Heart left ventricle (tissue), 16 donors: Measurements from ENCODE around the gene UBQLN1. TPM values are rescaled to one million over a fixed set of nuclear protein-coding genes. Genes with fewer than 3 reads are reported as not detected.

Source experiments
- ATAC-seq, 4 donors: fragments of 200-7000 bp; cut with Tn5 transposase; one replicate each; pipeline ENCODE4 v1.9.1; 2020 to 2022; ENCODE audit warnings: moderate library complexity in 4 of 4, mild to moderate bottlenecking in 3 of 4, moderate number of reproducible peaks in 1 of 4
- DNase-seq, 5 donors: peaks; one replicate each; pipeline ENCODE4 v3.0.0-alpha.2; 2020
- H3K27ac ChIP-seq, 12 donors: fragments of 200-600 bp; sonication (generic) in 4 of 12; one replicate each; pipeline versions ENCODE4 v1.5.0 to v1.8.0; 2016 to 2022; ENCODE audit warnings: mild to moderate bottlenecking in 2 of 12
- H3K27me3 ChIP-seq, 9 donors: fragments of 200-600 bp; sonication (generic) in 2 of 9; one replicate each; pipeline versions ENCODE4 v1.5.1 to v1.8.0; 2016 to 2022; ENCODE audit warnings: mild to moderate bottlenecking in 3 of 9
- H3K36me3 ChIP-seq, 9 donors: fragments of 200-600 bp; sonication (generic) in 2 of 9; one replicate each; pipeline versions ENCODE4 v1.5.0 to v1.8.0; 2018 to 2022; ENCODE audit warnings: mild to moderate bottlenecking in 2 of 9
- H3K4me1 ChIP-seq, 12 donors: fragments of 200-600 bp; sonication (generic) in 4 of 12; one replicate each; pipeline versions ENCODE4 v1.5.0 to v1.8.0; 2016 to 2022; ENCODE audit warnings: mild to moderate bottlenecking in 3 of 12
- H3K4me3 ChIP-seq, 12 donors: fragments of 200-600 bp; sonication (generic) in 4 of 12; one replicate each; pipeline versions ENCODE4 v1.5.0 to v1.8.0; 2017 to 2022; ENCODE audit warnings: mild to moderate bottlenecking in 9 of 12, moderate library complexity in 4 of 12
- H3K9me3 ChIP-seq, 12 donors: fragments of 200-600 bp; sonication (generic) in 4 of 12; one replicate each; pipeline versions ENCODE4 v1.5.0 to v1.8.0; 2016 to 2022; ENCODE audit warnings: mild to moderate bottlenecking in 1 of 12
- CTCF ChIP-seq, 12 donors: fragments of 200-600 bp; sonication (generic) in 4 of 12; IDR thresholded peaks; one replicate each; pipeline versions ENCODE4 v1.5.0 to v1.8.0; 2018 to 2022; ENCODE audit warnings: antibody characterized with exemption in 12 of 12, mild to moderate bottlenecking in 5 of 12
- POLR2A ChIP-seq, 2 donors: fragments of 450-650 bp; IDR thresholded peaks; one replicate each; pipeline ENCODE4 v1.6.1; 2017; ENCODE audit warnings: antibody characterized with exemption in 2 of 2, mild to moderate bottlenecking in 2 of 2, moderate library complexity in 2 of 2
- WGBS, 4 donors: extraction: QIAGEN DNeasy Blood & Tissue Kit in 2 of 4; methylation state at CpG; one replicate each; pipeline versions ENCODE4 v1.1.5 to v1.1.7; 2013 to 2018; 5-methylcytosine and 5-hydroxymethylcytosine counted together
- intact Hi-C, 10 donors: fragments of 100-400 bp; cut with DNase I; formaldehyde crosslinking; loops; one replicate each; pipeline versions ENCODE4 v1.11.1 to v1.14.2; 2022
- polyA plus RNA-seq, 2 donors: library from polyadenylated mRNA; stranded (reverse); fragments of 200-250 nt; gene quantifications; one replicate each; pipeline ENCODE4 v1.2.3, GENCODE V29; 2013
- total RNA-seq, 9 donors: library from RNA; depleted of rRNA in 2 of 9; stranded (reverse); fragments of >200 nt in 2 of 9; fragmentation: NEBNext Ultra II Directional in 3 of 9; extraction: Animal tissue kit (Norgen Biotek cat#: 25700) in 3 of 9; gene quantifications; one replicate each; pipeline versions ENCODE4 v1.1.0 to v1.2.4, GENCODE V29; 2016 to 2023
- donor health status: ischemic (EF 13 %, LVEDD 7.1; RV severe dilation, severe dysfunction).
- donor health status: healthy with polysubstance abuse.
- donor health status: DM: no; HTN: yes; CAD: no.
- donor health status: DM: no; HTN: no; CAD: no.
- donor health status: ischemic (EF 25% LVEDD 6.9; RV normal size, moderate dysfunction).
- donor health status: ischemic (EF 25% LVEDD 5.7; RV mildly dilated, moderate dysfunction).
- donor health status: healthy.
- donor health status: DM: yes; HTN: yes; CAD: no.
- donor health status: ischemic (EF 35%, LVEDD 5.7; RV mildly dilated, moderate dysfunction).
- donor health status: nonischemic (EF 11% LVEDD 7.7; RV severe dilation, severe dysfunction).
- donor health status: DM: yes; HTN: yes; CAD: no.
- donor health status: PGD.
- donor health status: ischemic (EF 29% LVEDD 5.4; RV normal size, mild dysfunction).
- donor health status: nonischemic (EF 23%, LVEDD 6.1; RV moderate dilation, normal function).

The UBQLN1 gene
- total and polyA plus RNA-seq, 11 donors = 24.2 to 144 (median 98.2) TPM

DNA sequence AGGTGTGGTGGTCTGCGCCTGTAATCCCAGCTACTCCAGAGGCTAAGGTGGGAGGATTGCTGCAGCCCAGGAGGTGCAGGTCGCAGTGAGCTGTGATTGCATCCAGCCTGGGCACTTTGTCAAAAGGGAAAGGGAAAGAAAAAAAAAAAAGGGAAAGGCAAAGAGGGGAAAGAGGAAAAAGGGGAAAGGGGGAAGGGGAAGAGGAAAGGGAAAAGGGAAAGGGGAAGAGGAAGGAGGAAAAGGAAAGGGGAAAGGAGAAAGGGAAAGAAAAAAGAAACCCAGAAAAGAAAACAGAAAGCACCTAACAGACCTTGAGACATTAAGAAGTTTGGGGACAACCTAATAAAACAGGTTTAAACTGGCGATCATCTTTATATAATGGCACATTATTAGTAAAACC is 44.8 kb downstream of the UBQLN1 start:
- Histone ChIP-seq H3K4me3 (no peak overlapping the region), H3K36me3 (peaks cover 2 to 100% (median 83%) of the 10 kb centered on the region in 9 donors), H3K27me3 (no peaks in the 10 kb centered on the region), H3K27ac (no peak overlapping the region), H3K9me3 (no peaks in the 10 kb centered on the region), H3K4me1 (peaks cover 0 to 14% (median 0%) of the 10 kb centered on the region in 12 donors)
- intact Hi-C loops = no loop called here
- ATAC-seq (no peak), DNase-seq (no peak)
- TF ChIP-seq CTCF (IDR thresholded peaks at IDR 0.05) = no peak
- TF ChIP-seq POLR2A (IDR thresholded peaks at IDR 0.05) = no peak
- 95 to 98% (median 97%) methylated on average over 3 of the region's 3 CpGs for WGBS, 4 donors

DNA sequence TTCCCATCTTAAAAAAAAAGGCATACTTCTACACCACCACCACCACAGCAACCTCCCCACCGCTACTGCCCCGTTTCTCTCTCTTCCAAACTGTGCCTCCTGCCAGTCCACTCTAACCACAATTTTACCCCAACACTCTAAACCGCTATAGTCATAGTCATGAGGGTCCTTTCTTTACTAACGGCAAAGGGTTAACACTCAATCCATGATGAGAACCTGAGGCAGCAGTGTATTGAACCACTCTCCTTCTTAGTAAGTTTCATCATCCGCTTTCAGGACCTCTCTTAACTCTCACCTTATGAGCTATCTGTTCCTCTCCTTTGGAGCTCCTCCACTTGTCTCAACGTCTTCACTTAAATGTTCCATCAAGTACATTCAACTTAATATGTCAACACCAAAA is 50.8 kb downstream of the UBQLN1 start:
- WGBS, 4 donors = 75 to 91% (median 88%) methylated on average over 6 of the region's 6 CpGs

GRCh38 chr9:83656032-83656680 is 51.6 kb downstream of the UBQLN1 start:
- WGBS, 4 donors = 69 to 90% (median 77%) methylated on average over 2 of the region's 2 CpGs
- H3K27me3 ChIP-seq = no peaks in the 10 kb centered on the region
- no peak overlapping the region for H3K4me3 ChIP-seq
- H3K4me1 ChIP-seq = peaks cover 0 to 9% (median 0%) of the 10 kb centered on the region in 12 donors
- no peak for TF ChIP-seq POLR2A (IDR thresholded peaks at IDR 0.05)
- no peak for TF ChIP-seq CTCF (IDR thresholded peaks at IDR 0.05)
- peaks cover 0 to 8% (median 0%) of the 10 kb centered on the region in 12 donors for H3K9me3 ChIP-seq
- DNase-seq (no peak), ATAC-seq (peak in 3 of 4 donors; percentile 46 to 79 (median 49))
- no peak overlapping the region for H3K27ac ChIP-seq
- intact Hi-C loops = loop anchor here in 1 of 10 donors (10.0 kb wide), 1 partner anchor 441 kb away; no protein-coding TSS in a partner anchor
- peaks cover 0 to 99% (median 94%) of the 10 kb centered on the region in 9 donors for H3K36me3 ChIP-seq

More for the DNA sequence above, 50.8 kb downstream of the UBQLN1 start:
- Histone ChIP-seq H3K27ac (no peak overlapping the region), H3K27me3 (no peaks in the 10 kb centered on the region), H3K4me3 (no peak overlapping the region), H3K36me3 (peaks cover 0 to 99% (median 94%) of the 10 kb centered on the region in 9 donors), H3K4me1 (peaks cover 0 to 9% (median 0%) of the 10 kb centered on the region in 12 donors), H3K9me3 (peaks cover 0 to under 1% (median 0%) of the 10 kb centered on the region in 12 donors)
- intact Hi-C loops = loop anchor here in 1 of 10 donors (10.0 kb wide), 1 partner anchor 442 kb away; no protein-coding TSS in a partner anchor
- DNase-seq (no peak), ATAC-seq (no peak)
- no peak for TF ChIP-seq CTCF (IDR thresholded peaks at IDR 0.05)
- TF ChIP-seq POLR2A (IDR thresholded peaks at IDR 0.05) = no peak

DNA sequence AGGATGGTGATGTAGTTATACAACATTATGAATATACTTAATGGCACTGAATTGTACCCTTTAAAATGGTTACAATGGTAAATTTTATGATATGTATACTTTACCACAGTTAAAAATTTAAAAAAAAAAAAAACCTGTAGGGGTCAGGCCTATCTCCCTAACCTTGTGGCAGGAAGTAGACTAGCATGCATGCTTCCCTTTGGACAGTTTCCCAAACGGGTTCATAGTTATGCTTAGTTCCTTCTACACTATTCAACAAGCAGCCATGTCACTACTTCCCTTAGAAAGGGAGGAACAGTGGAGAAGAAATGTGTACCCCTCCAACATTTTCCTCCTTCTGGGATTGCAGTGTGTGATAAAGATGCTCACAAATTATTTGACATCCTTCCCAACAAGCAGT is 52.3 kb downstream of the UBQLN1 start:
- no peak for ATAC-seq
- Histone ChIP-seq H3K9me3 (peaks cover 0 to 8% (median 0%) of the 10 kb centered on the region in 12 donors), H3K4me3 (no peak overlapping the region), H3K27me3 (no peaks in the 10 kb centered on the region), H3K4me1 (peaks cover 0 to 9% (median 0%) of the 10 kb centered on the region in 12 donors), H3K36me3 (peaks cover 0 to 97% (median 90%) of the 10 kb centered on the region in 9 donors), H3K27ac (no peak overlapping the region)
- 47 to 61% (median 51%) methylated on average over 1 of the region's 1 CpG for WGBS, 4 donors
- TF ChIP-seq POLR2A (IDR thresholded peaks at IDR 0.05) = no peak
- no peak for TF ChIP-seq CTCF (IDR thresholded peaks at IDR 0.05)
- intact Hi-C loops = loop anchor here in 1 of 10 donors (10.0 kb wide), 1 partner anchor 441 kb away; no protein-coding TSS in a partner anchor
- DNase-seq = no peak
